Endothelial cell of hepatic sinusoid (primary cell): ENCODE data around the gene SPATA2.

ENCODE experiments used
- in situ Hi-C: cut with HindIII; loops from 2 replicates; pipeline ENCODE4 v1.10.0; 2017; ENCODE audit warnings: low sequenced_read_pairs

The SPATA2 gene

GRCh38 chr20:49863666-49864065 is 51.7 kb downstream of the SPATA2 start:
- in situ Hi-C loops, result loop anchor here (5.0 kb wide), 1 partner anchor 49 kb away; no protein-coding TSS in a partner anchor

- in situ Hi-C loops, result loop anchor here (5.0 kb wide), 1 partner anchor 50 kb away; no protein-coding TSS in a partner anchor
These were observed 52.6 kb downstream of the SPATA2 start for GRCh38 chr20:49862607-49863200.

GRCh38 chr20:49861232-49861631 is 54.1 kb downstream of the SPATA2 start:
- in situ Hi-C loops, result loop anchor here (5.0 kb wide), 1 partner anchor 51 kb away; no protein-coding TSS in a partner anchor

GRCh38 chr20:49859807-49860206 is 55.5 kb downstream of the SPATA2 start:
- in situ Hi-C loops, result loop anchor here (5.0 kb wide), 1 partner anchor 52 kb away; no protein-coding TSS in a partner anchor

GRCh38 chr20:49859011-49859410 is 56.3 kb downstream of the SPATA2 start:
- in situ Hi-C loops, result no loop called here

- in situ Hi-C loops, result no loop called here
These were observed 57.2 kb downstream of the SPATA2 start for GRCh38 chr20:49858076-49858585.

- in situ Hi-C loops, result no loop called here
These were observed 58.4 kb downstream of the SPATA2 start for GRCh38 chr20:49856904-49857303.

GRCh38 chr20:49854190-49854875 is 61.0 kb downstream of the SPATA2 start:
- in situ Hi-C loops, result no loop called here

- in situ Hi-C loops, result no loop called here
These were observed 61.7 kb downstream of the SPATA2 start for GRCh38 chr20:49853640-49854039.
